HEK293 (cell line): ENCODE data around the gene CDC25A.
A peak's percentile ranks its signal among the peaks of the same experiment; 100 is the strongest.

Source experiments
- CTCF ChIA-PET: fragments of 350-600 bp; formaldehyde crosslinking; extraction: SDS; loops from one replicate; lab custom pipeline; 2021; ENCODE audit warnings: antibody characterized with exemption; lab: Yijun Ruan, JAX
- POLR2A ChIA-PET: fragments of 300-600 bp; formaldehyde crosslinking; extraction: SDS; loops from one replicate; lab custom pipeline; 2020; ENCODE audit warnings: antibody characterized with exemption, inconsistent platforms; lab: Yijun Ruan, JAX
- H3K27ac ChIP-seq: fragments of 200-500 bp; sonication (Bioruptor generic); 2 replicates; pipeline ENCODE4 v1.5.1; 2014; ENCODE audit warnings: low read depth, low read length, control low read depth, inconsistent platforms; ENCODE audit errors: extremely low read depth
- H3K36me3 ChIP-seq, 2 experiments: fragments of 200-500 bp in 1 of 2; sonication (Bioruptor generic) in 1 of 2; 1 replicate in 1 of 2; 2 replicates in 1 of 2; pipeline ENCODE4 v1.5.1; 2014 to 2017; ENCODE audit warnings: inconsistent platforms in 2 of 2, low read length in 2 of 2; ENCODE audit not compliant: control insufficient read depth in 2 of 2, insufficient read depth in 1 of 2
- H3K4me1 ChIP-seq: fragments of 200-500 bp; sonication (Bioruptor generic); 2 replicates; pipeline ENCODE4 v1.5.1; 2014; ENCODE audit warnings: mild to moderate bottlenecking, low read length, inconsistent platforms; ENCODE audit not compliant: control insufficient read depth, insufficient read depth
- H3K4me3 ChIP-seq: 2 replicates; pipeline ENCODE4 v1.5.1; 2011; ENCODE audit warnings: low read depth, mild to moderate bottlenecking, control low read depth, low read length, moderate library complexity
- H3K9me3 ChIP-seq: fragments of 200-500 bp; sonication (Bioruptor generic); 2 replicates; pipeline ENCODE4 v1.5.1; 2014; ENCODE audit warnings: low read depth, low read length, inconsistent platforms; ENCODE audit not compliant: control insufficient read depth, insufficient read depth
- BCL11A ChIP-seq: fragments of 450-650 bp; formaldehyde crosslinking; IDR thresholded peaks from 2 replicates; pipeline ENCODE4 v1.5.1; 2016; ENCODE audit warnings: low read depth, missing biosample characterization, missing genetic modification characterization
- GLI4 ChIP-seq: fragments of 450-650 bp; formaldehyde crosslinking; IDR thresholded peaks from 2 replicates; pipeline ENCODE4 v1.5.1; 2016; ENCODE audit warnings: missing biosample characterization, missing genetic modification characterization
- GLIS1 ChIP-seq: fragments of 450-650 bp; formaldehyde crosslinking; IDR thresholded peaks from 2 replicates; pipeline ENCODE4 v1.5.1; 2016; ENCODE audit warnings: missing biosample characterization, missing genetic modification characterization
- HIC1 ChIP-seq: fragments of 450-650 bp; formaldehyde crosslinking; IDR thresholded peaks from 2 replicates; pipeline ENCODE4 v1.5.1; 2016; ENCODE audit warnings: missing biosample characterization, missing genetic modification characterization
- MEIS1 ChIP-seq: sonication (generic); formaldehyde crosslinking; IDR thresholded peaks from 2 replicates; pipeline ENCODE4 v1.8.1; 2022; ENCODE audit warnings: missing genetic modification reagents, mild to moderate bottlenecking, borderline replicate concordance
- ZBTB21 ChIP-seq: fragments of 450-650 bp; formaldehyde crosslinking; IDR thresholded peaks from 2 replicates; pipeline ENCODE4 v1.5.1; 2017; ENCODE audit warnings: missing biosample characterization, missing genetic modification characterization
- ZFP69B ChIP-seq: fragments of 450-650 bp; formaldehyde crosslinking; IDR thresholded peaks from 2 replicates; pipeline ENCODE4 v1.5.1; 2016; ENCODE audit warnings: missing biosample characterization, missing genetic modification characterization
- ZNF121 ChIP-seq: fragments of 450-650 bp; formaldehyde crosslinking; IDR thresholded peaks from 2 replicates; pipeline ENCODE4 v1.5.1; 2016; ENCODE audit warnings: missing biosample characterization, missing genetic modification characterization
- ZNF140 ChIP-seq: fragments of 450-650 bp; formaldehyde crosslinking; IDR thresholded peaks from 2 replicates; pipeline ENCODE4 v1.5.1; 2016; ENCODE audit warnings: missing biosample characterization, missing genetic modification characterization
- ZNF155 ChIP-seq: fragments of 450-650 bp; formaldehyde crosslinking; IDR thresholded peaks from 2 replicates; pipeline ENCODE4 v1.5.1; 2016; ENCODE audit warnings: missing biosample characterization, missing genetic modification characterization
- ZNF157 ChIP-seq: fragments of 450-650 bp; formaldehyde crosslinking; IDR thresholded peaks from 2 replicates; pipeline ENCODE4 v1.5.1; 2016; ENCODE audit warnings: missing biosample characterization, missing genetic modification characterization
- ZNF184 ChIP-seq: fragments of 450-650 bp; IDR thresholded peaks from 2 replicates; pipeline ENCODE4 v1.5.1; 2018; ENCODE audit warnings: missing biosample characterization, mild to moderate bottlenecking, missing genetic modification characterization
- ZNF202 ChIP-seq: fragments of 450-650 bp; formaldehyde crosslinking; IDR thresholded peaks from 2 replicates; pipeline ENCODE4 v1.5.1; 2016; ENCODE audit warnings: missing biosample characterization, missing genetic modification characterization, borderline replicate concordance
- ZNF221 ChIP-seq: fragments of 450-650 bp; formaldehyde crosslinking; IDR thresholded peaks from 2 replicates; pipeline ENCODE4 v1.5.1; 2017; ENCODE audit warnings: missing biosample characterization, missing genetic modification characterization, borderline replicate concordance
- ZNF292 ChIP-seq: fragments of 450-650 bp; formaldehyde crosslinking; IDR thresholded peaks from 2 replicates; pipeline ENCODE4 v1.5.1; 2016; ENCODE audit warnings: low read depth, missing biosample characterization, missing genetic modification characterization, borderline replicate concordance
- ZNF302 ChIP-seq: fragments of 450-650 bp; formaldehyde crosslinking; IDR thresholded peaks from 2 replicates; pipeline ENCODE4 v1.5.1; 2016; ENCODE audit warnings: missing biosample characterization, missing genetic modification characterization, low read depth
- ZNF549 ChIP-seq: fragments of 450-650 bp; IDR thresholded peaks from 2 replicates; pipeline ENCODE4 v1.5.1; 2018; ENCODE audit warnings: missing biosample characterization, missing genetic modification characterization, mild to moderate bottlenecking, inconsistent platforms, moderate library complexity
- ZNF645 ChIP-seq: fragments of 450-650 bp; formaldehyde crosslinking; IDR thresholded peaks from 2 replicates; pipeline ENCODE4; 2016; ENCODE audit warnings: missing biosample characterization, missing genetic modification characterization

CDC25A gene

GRCh38 chr3:48157202-48157840, 30.9 kb downstream of the CDC25A start (continued):
- no peak for TF ChIP-seq ZNF645 (tag by site-specific recombination)
- TF ChIP-seq HIC1 (tag by site-specific recombination), result peak; percentile 81
- TF ChIP-seq ZNF121 (tag by site-specific recombination), result no peak
- no peak for TF ChIP-seq ZNF302 (tag by site-specific recombination)
- no peak for TF ChIP-seq ZNF292 (tag by site-specific recombination)
- TF ChIP-seq BCL11A (tag by site-specific recombination), result no peak
- no peak for TF ChIP-seq GLI4 (tag by site-specific recombination)

GRCh38 chr3:48156163-48156562, 32.1 kb downstream of the CDC25A start:
- TF ChIP-seq ZNF155 (tag by site-specific recombination), result no peak
- no peak for TF ChIP-seq ZNF292 (tag by site-specific recombination)
- TF ChIP-seq ZFP69B, result no peak
- no peak for TF ChIP-seq MEIS1 (CRISPR knock-in tag)
- no peak for TF ChIP-seq ZNF157 (tag by site-specific recombination)
- TF ChIP-seq ZNF221 (tag by site-specific recombination), result no peak
- no peak for TF ChIP-seq ZNF140 (tag by site-specific recombination)
- TF ChIP-seq ZNF202 (tag by site-specific recombination), result no peak
- no peak for TF ChIP-seq ZNF549 (tag by site-specific recombination)
- TF ChIP-seq ZBTB21, result no peak
- H3K36me3 ChIP-seq, result peaks cover 13 to 40% of the 10 kb centered on the region in 2 experiments; a peak in 2 of 3 replicates
- H3K27ac ChIP-seq, result no peak overlapping the region
- ChIA-PET POLR2A (interaction anchor here (1.6 kb wide), 1 partner anchor 67 kb away, joined by 3 read pairs; no protein-coding TSS in a partner anchor), CTCF (interaction anchor here (0.6 to 1.0 kb wide), 2 partner anchors 124 to 318 kb away, joined by 3 to 6 read pairs; no protein-coding TSS in a partner anchor)
- no peaks in the 10 kb centered on the region for H3K4me1 ChIP-seq
- no peak overlapping the region for H3K4me3 ChIP-seq
- H3K9me3 ChIP-seq, result no peaks in the 10 kb centered on the region

- Histone ChIP-seq H3K9me3 (no peaks in the 10 kb centered on the region), H3K4me1 (no peaks in the 10 kb centered on the region), H3K27ac (no peak overlapping the region)
- CTCF ChIA-PET, result interaction anchor here (0.6 kb wide), 1 partner anchor 1503 kb away, joined by 3 read pairs; no protein-coding TSS in a partner anchor
- POLR2A ChIA-PET, result no interaction called here
- peak; percentile 31; the same call in 1 of the 2 replicates for TF ChIP-seq GLIS1 (tag by site-specific recombination)
- TF ChIP-seq ZNF184 (tag by site-specific recombination), result no peak
- peak; percentile 93 for TF ChIP-seq ZNF121 (tag by site-specific recombination)
- TF ChIP-seq, all 188 proteins: peak for 2
- peaks cover 6 to 30% of the 10 kb centered on the region in 2 experiments; a peak in 2 of 3 replicates for H3K36me3 ChIP-seq
- no peak overlapping the region for H3K4me3 ChIP-seq
These were observed 33.1 kb downstream of the CDC25A start for GRCh38 chr3:48155122-48155521.
